PFSK-1 (cell line): ENCODE measurements around the gene SYVN1.

ENCODE experiments used
- POLR2AphosphoS5 ChIP-seq: IDR thresholded peaks from 2 replicates; pipeline ENCODE4 v1.6.1; 2012; ENCODE audit warnings: low read depth, mild to moderate bottlenecking, control low read depth, low read length, moderate library complexity
- REST ChIP-seq, 2 experiments: IDR thresholded peaks; 2 replicates each; pipeline versions ENCODE4 v1.6.1 to v1.8.0; 2011 to 2012; ENCODE audit warnings: low read depth in 2 of 2, low read length in 2 of 2, control low read depth in 1 of 2, inconsistent platforms in 1 of 2, mild to moderate bottlenecking in 1 of 2, moderate library complexity in 1 of 2; ENCODE audit not compliant: insufficient read depth in 1 of 2
- SIN3A ChIP-seq: IDR thresholded peaks from 2 replicates; pipeline ENCODE4 v1.6.1; 2012; ENCODE audit warnings: mild to moderate bottlenecking, low read length, moderate library complexity, borderline replicate concordance; ENCODE audit not compliant: insufficient read depth
- TAF1 ChIP-seq: IDR thresholded peaks from 2 replicates; pipeline ENCODE4 v1.6.1; 2012; ENCODE audit warnings: low read length, control low read depth, borderline replicate concordance; ENCODE audit not compliant: insufficient read depth

- TF ChIP-seq REST (IDR thresholded peaks at IDR 0.05; ENCODE audit: insufficient read depth in 1 of 2, low read depth in 2 of 2, low read length in 2 of 2) (no peak), TAF1 (no peak), SIN3A (no peak), POLR2AphosphoS5 (no peak)
Measured at GRCh38 chr11:65127473-65128181, 6.7 kb downstream of the SYVN1 start.
